ENCODE results near the gene MAP6D1.

DNA sequence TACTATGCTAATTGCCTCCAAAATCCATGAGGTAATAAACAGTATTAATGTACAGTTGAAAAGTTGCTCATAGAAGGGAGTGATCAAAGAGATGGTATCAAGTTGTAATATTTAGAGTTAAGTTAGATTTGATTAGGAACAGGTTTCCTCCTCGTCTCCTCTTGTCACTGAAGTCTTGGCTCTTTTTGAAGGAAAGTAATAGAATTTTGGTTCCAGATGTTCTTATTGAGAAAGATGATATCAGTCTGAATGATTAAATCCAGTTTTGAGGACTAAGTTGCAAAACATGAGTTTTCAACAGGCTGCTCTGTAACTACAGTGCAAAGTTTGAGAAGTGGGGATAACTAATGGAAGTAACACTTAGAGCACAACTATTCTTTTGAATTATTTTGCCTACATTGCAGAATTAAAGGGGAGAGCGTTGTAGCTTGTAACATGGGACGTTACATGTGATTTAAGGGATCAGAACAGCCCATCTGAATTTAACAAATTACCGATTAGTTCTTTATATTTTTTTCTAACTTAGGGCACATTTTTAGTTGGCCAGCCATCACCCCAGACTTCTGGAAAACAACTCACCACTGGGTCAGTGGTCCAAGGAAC, 48.3 kb downstream of the MAP6D1 start:
- TF ChIP-seq POLR2A (IDR thresholded peaks at IDR 0.05; ENCODE audit: low read depth, low read length) (no peak), POU2F2 (IDR thresholded peaks at IDR 0.05; ENCODE audit: low read depth, low read length) (no peak)
